Measurements from ENCODE around the gene ATP8A2. TPM values are rescaled to one million over a fixed set of nuclear protein-coding genes. Genes with fewer than 3 reads are reported as not detected.

Gene ATP8A2
- total RNA-seq, 1 experiment from 2014 or later = not detected

- DNase-seq (ENCODE audit: low read depth, low spot score) (no peak), ATAC-seq (no peak)
- POLR2A ChIA-PET = no interaction called here
- BruUV-seq (replicated peaks) = no TSS peak
- CTCF ChIA-PET = no interaction called here
- H3K4me1 ChIP-seq (ENCODE audit: control insufficient read depth, insufficient read depth, low read length) = no peaks in the 10 kb centered on the region
- H3K27me3 ChIP-seq (ENCODE audit: control insufficient read depth, insufficient read depth, low read length) = no peaks in the 10 kb centered on the region
- no peaks in the 10 kb centered on the region for H3K9me3 ChIP-seq (ENCODE audit: control insufficient read depth, insufficient read depth, low read depth, low read length)
- no peaks in the 10 kb centered on the region for H3K36me3 ChIP-seq (ENCODE audit: control insufficient read depth, insufficient read depth, low read length)
- intact Hi-C loops (cut with micrococcal nuclease; ENCODE audit: unreplicated experiment) (no loop called here), in situ Hi-C loops (cut with HindIII; ENCODE audit: low pct_unique_long_range_greater_than_20kb, low sequenced_read_pairs) (no loop called here)
- TF ChIP-seq, protein P1, sequence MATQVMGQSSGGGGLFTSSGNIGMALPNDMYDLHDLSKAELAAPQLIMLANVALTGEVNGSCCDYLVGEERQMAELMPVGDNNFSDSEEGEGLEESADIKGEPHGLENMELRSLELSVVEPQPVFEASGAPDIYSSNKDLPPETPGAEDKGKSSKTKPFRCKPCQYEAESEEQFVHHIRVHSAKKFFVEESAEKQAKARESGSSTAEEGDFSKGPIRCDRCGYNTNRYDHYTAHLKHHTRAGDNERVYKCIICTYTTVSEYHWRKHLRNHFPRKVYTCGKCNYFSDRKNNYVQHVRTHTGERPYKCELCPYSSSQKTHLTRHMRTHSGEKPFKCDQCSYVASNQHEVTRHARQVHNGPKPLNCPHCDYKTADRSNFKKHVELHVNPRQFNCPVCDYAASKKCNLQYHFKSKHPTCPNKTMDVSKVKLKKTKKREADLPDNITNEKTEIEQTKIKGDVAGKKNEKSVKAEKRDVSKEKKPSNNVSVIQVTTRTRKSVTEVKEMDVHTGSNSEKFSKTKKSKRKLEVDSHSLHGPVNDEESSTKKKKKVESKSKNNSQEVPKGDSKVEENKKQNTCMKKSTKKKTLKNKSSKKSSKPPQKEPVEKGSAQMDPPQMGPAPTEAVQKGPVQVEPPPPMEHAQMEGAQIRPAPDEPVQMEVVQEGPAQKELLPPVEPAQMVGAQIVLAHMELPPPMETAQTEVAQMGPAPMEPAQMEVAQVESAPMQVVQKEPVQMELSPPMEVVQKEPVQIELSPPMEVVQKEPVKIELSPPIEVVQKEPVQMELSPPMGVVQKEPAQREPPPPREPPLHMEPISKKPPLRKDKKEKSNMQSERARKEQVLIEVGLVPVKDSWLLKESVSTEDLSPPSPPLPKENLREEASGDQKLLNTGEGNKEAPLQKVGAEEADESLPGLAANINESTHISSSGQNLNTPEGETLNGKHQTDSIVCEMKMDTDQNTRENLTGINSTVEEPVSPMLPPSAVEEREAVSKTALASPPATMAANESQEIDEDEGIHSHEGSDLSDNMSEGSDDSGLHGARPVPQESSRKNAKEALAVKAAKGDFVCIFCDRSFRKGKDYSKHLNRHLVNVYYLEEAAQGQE (IDR thresholded peaks at IDR 0.05; ENCODE audit: insufficient read depth in 1 of 2, low read depth in 2 of 2, low read length in 1 of 2) = no peak
- TF ChIP-seq POLR2AphosphoS5 (IDR thresholded peaks at IDR 0.05; ENCODE audit: low read depth, low read length) (no peak), CTCF (IDR thresholded peaks at IDR 0.05) (no peak), SIN3A (IDR thresholded peaks at IDR 0.05; ENCODE audit: borderline replicate concordance, insufficient read depth, low read depth, low read length) (no peak), TCF7L2 (IDR thresholded peaks at IDR 0.05; ENCODE audit: low read depth, low read length) (no peak)
- H3K4me3 ChIP-seq (ENCODE audit: low read depth in 2 of 2, low read length in 2 of 2) = no peak overlapping the region
- no peak overlapping the region for H3K27ac ChIP-seq (ENCODE audit: low read length)
Observed at GRCh38 chr13:26036383-26036782, 664.6 kb downstream of the ATP8A2 start.

DNA sequence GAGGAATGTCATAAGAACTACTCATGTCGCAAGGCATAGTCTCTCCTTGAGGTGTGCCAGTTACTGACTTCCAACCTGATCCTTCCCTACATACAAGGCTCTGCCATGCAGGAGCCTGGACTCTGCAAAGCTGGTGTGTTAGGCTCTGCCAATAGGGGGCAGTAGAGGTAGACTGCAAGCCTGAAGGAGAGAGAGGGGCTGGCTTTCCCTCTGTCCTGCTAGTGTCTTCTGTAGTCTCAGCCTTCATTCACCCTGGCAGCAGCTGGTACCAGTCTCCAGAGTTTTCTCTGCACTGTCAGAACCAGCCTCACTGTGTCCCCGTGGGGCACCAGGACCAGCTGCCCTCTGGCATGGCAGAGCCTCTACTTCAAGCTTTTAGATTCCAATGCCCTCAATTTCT, 665.5 kb downstream of the ATP8A2 start:
- no peaks in the 10 kb centered on the region for H3K36me3 ChIP-seq (ENCODE audit: control insufficient read depth, insufficient read depth, low read length)
- no peaks in the 10 kb centered on the region for H3K27me3 ChIP-seq (ENCODE audit: control insufficient read depth, insufficient read depth, low read length)
- ATAC-seq (peak; percentile 69), DNase-seq (ENCODE audit: low read depth, low spot score) (no peak)
- H3K4me1 ChIP-seq (ENCODE audit: control insufficient read depth, insufficient read depth, low read length) = no peaks in the 10 kb centered on the region
- no peaks in the 10 kb centered on the region for H3K9me3 ChIP-seq (ENCODE audit: control insufficient read depth, insufficient read depth, low read depth, low read length)
- no TSS peak for BruUV-seq (replicated peaks)
- no peak overlapping the region for H3K4me3 ChIP-seq (ENCODE audit: low read depth in 2 of 2, low read length in 2 of 2)
- ChIA-PET POLR2A (no interaction called here), CTCF (no interaction called here)
- intact Hi-C loops (cut with micrococcal nuclease; ENCODE audit: unreplicated experiment) = no loop called here
- TF ChIP-seq SIN3A (IDR thresholded peaks at IDR 0.05; ENCODE audit: borderline replicate concordance, insufficient read depth, low read depth, low read length) (no peak), CTCF (IDR thresholded peaks at IDR 0.05) (peak; percentile 69)
- H3K27ac ChIP-seq (ENCODE audit: low read length) = no peak overlapping the region
- in situ Hi-C loops (cut with HindIII; ENCODE audit: low pct_unique_long_range_greater_than_20kb, low sequenced_read_pairs) = no loop called here

All from Panc1 (cell line).